HepG2 (cell line): ENCODE measurements around the gene COL25A1. TPM values are rescaled to one million over a fixed set of nuclear protein-coding genes. Genes with fewer than 3 reads are reported as not detected.

Experiments
- ATAC-seq: fragments of 200-7000 bp; cut with Tn5 transposase; 3 replicates; pipeline ENCODE4 v1.9.1; 2020; ENCODE audit warnings: mild to moderate bottlenecking, moderate library complexity
- BruUV-seq: library from RNA; stranded (reverse); fragments of 400-500 nt; replicated peaks from 2 replicates; lab custom pipeline; 2021; lab: Mats Ljungman, UMichigan
- CTCF ChIA-PET: fragments of 300-600 bp; formaldehyde crosslinking; extraction: SDS; loops from one replicate; lab custom pipeline; 2021; ENCODE audit warnings: low total read pairs, inconsistent platforms, low intra/inter-chr PET ratio; lab: Yijun Ruan, JAX
- POLR2A ChIA-PET: fragments of 350-600 bp; sonication (Branson Sonifier 250); formaldehyde crosslinking; loops from one replicate; lab custom pipeline; 2020; ENCODE audit warnings: antibody characterized with exemption, inconsistent platforms; lab: Yijun Ruan, JAX
- DNase-seq: peaks from one replicate; pipeline ENCODE4 v3.0.0-alpha.2; 2015; ENCODE audit warnings: low spot score
- FAIRE-seq: peaks from 3 replicates; lab custom pipeline; 2011; peaks lifted over from hg19 to GRCh38; lab: Jason Lieb, UNC
- H2AFZ ChIP-seq: one replicate; pipeline ENCODE4 v1.6.1; 2011; ENCODE audit warnings: low read length, inconsistent platforms
- H3K27ac ChIP-seq: fragments of 300-600 bp; 3 replicates; pipeline ENCODE4 v1.8.0; 2011; ENCODE audit warnings: mixed run types, mild to moderate bottlenecking, mixed read lengths, low read length, inconsistent platforms; ENCODE audit not compliant: insufficient read depth; ENCODE audit errors: extremely low read length
- H3K27me3 ChIP-seq, 2 experiments: fragments of 200-600 bp in 1 of 2; 2 replicates in 1 of 2; 3 replicates in 1 of 2; pipeline versions ENCODE4 v1.6.0 to v1.8.0; 2011; ENCODE audit warnings: low read length in 2 of 2, mild to moderate bottlenecking in 2 of 2, moderate library complexity in 2 of 2, inconsistent platforms in 1 of 2; ENCODE audit not compliant: insufficient read depth in 2 of 2, control insufficient read depth in 1 of 2
- H3K36me3 ChIP-seq, 2 experiments: fragments of 200-600 bp in 1 of 2; replicated peaks in 1 of 2; 2 replicates in 1 of 2; 3 replicates in 1 of 2; pipeline versions ENCODE4 v1.5.1 to v1.8.0; 2011; ENCODE audit warnings: low read length in 2 of 2, inconsistent platforms in 1 of 2; ENCODE audit not compliant: insufficient read depth in 2 of 2, control insufficient read depth in 1 of 2
- H3K4me1 ChIP-seq: 2 replicates; pipeline ENCODE4 v1.5.1; 2012; ENCODE audit warnings: low read length, inconsistent platforms; ENCODE audit not compliant: insufficient read depth
- H3K4me2 ChIP-seq: 2 replicates; pipeline ENCODE4 v1.6.0; 2011; ENCODE audit warnings: low read depth, low read length, inconsistent platforms
- H3K4me3 ChIP-seq, 3 experiments: fragments of 200-600 bp in 1 of 3; sonication (generic), shearing (Covaris generic) in 1 of 3; replicated peaks in 1 of 3; 2 replicates each; pipeline ENCODE4 v1.5.1; 2011 to 2016; ENCODE audit warnings: low read length in 3 of 3, inconsistent platforms in 2 of 3, low read depth in 2 of 3, mild to moderate bottlenecking in 2 of 3, control low read depth in 1 of 3, mixed read lengths in 1 of 3; ENCODE audit not compliant: insufficient read depth in 1 of 3
- H3K79me2 ChIP-seq: one replicate; pipeline ENCODE4 v1.6.1; 2011; ENCODE audit warnings: low read length, inconsistent platforms; ENCODE audit not compliant: insufficient read depth
- H3K9ac ChIP-seq: 2 replicates; pipeline ENCODE4 v1.6.0; 2011; ENCODE audit warnings: mild to moderate bottlenecking, low read depth, low read length, inconsistent platforms; ENCODE audit not compliant: insufficient read depth
- H3K9me3 ChIP-seq: 2 replicates; pipeline ENCODE4 v1.5.1; 2012; ENCODE audit warnings: mild to moderate bottlenecking, low read length
- H4K20me1 ChIP-seq: 2 replicates; pipeline ENCODE4 v1.6.0; 2011; ENCODE audit warnings: inconsistent platforms, mild to moderate bottlenecking, low read length, moderate library complexity; ENCODE audit not compliant: insufficient read depth
- ELF1 ChIP-seq: sonication (generic); formaldehyde crosslinking; IDR thresholded peaks from 2 replicates; pipeline ENCODE4 v1.4.0; 2020; ENCODE audit warnings: missing genetic modification reagents
- ESRRA ChIP-seq: sonication (generic); formaldehyde crosslinking; IDR thresholded peaks from 2 replicates; pipeline ENCODE4 v1.5.1; 2020; ENCODE audit warnings: mild to moderate bottlenecking, low read depth, missing genetic modification reagents
- NCOR1 ChIP-seq: fragments of 200-600 bp; sonication (generic); IDR thresholded peaks from 2 replicates; pipeline ENCODE4 v1.7.0; 2017; ENCODE audit warnings: antibody characterized with exemption, low read length, borderline replicate concordance
- ZNF605 ChIP-seq: sonication (generic); formaldehyde crosslinking; IDR thresholded peaks from 2 replicates; pipeline ENCODE4 v1.8.0; 2022; ENCODE audit warnings: mild to moderate bottlenecking, missing genetic modification reagents
- ZNF772 ChIP-seq: sonication (generic); formaldehyde crosslinking; IDR thresholded peaks from 2 replicates; pipeline ENCODE4 v1.5.0; 2020; ENCODE audit warnings: mild to moderate bottlenecking, missing genetic modification reagents
- WGBS: methylation state at CpG from one replicate; pipeline ENCODE4 v1.1.6; 2017; ENCODE audit warnings: low lambda C conversion rate; 5-methylcytosine and 5-hydroxymethylcytosine counted together
- in situ Hi-C: cut with HindIII; loops from 2 replicates; pipeline ENCODE4 v1.10.0; 2017; ENCODE audit warnings: low pct_unique_long_range_greater_than_20kb; ENCODE audit not compliant: extremely low pct_ligation_motif_present
- intact Hi-C: fragments of 100-400 bp; cut with micrococcal nuclease; formaldehyde crosslinking; loops from one replicate; pipeline ENCODE4 v1.10.0; 2022; ENCODE audit not compliant: unreplicated experiment
- polyA plus RNA-seq, 8 experiments: library from polyadenylated mRNA; depleted of rRNA in 3 of 8; stranded (reverse) in 7 of 8; unstranded in 1 of 8; fragments of >200 nt; fragmentation: Illumina TruSeq in 4 of 8; extraction: Trizol in 4 of 8; gene quantifications; 2 replicates each; pipeline versions ENCODE4 v1.2.1 to v1.2.3, GENCODE V29; 2011 to 2016; ENCODE audit warnings: low read depth in 4 of 8, missing spikeins in 1 of 8, mixed read lengths in 1 of 8; ENCODE audit not compliant: insufficient read depth in 1 of 8
- total RNA-seq, 5 experiments: library from RNA; depleted of rRNA; stranded (reverse); fragments of >200 nt; fragmentation: Illumina TruSeq; extraction: Trizol; gene quantifications; 2 replicates each; pipeline ENCODE4 v1.2.3, GENCODE V29; 2016; ENCODE audit warnings: low read depth in 1 of 5
- TF ChIP-seq, protein P1 (sequence below): sonication (generic); formaldehyde crosslinking; IDR thresholded peaks from 2 replicates; pipeline ENCODE4 v1.5.0; 2020; ENCODE audit warnings: mild to moderate bottlenecking, missing genetic modification reagents, borderline replicate concordance
- TF ChIP-seq, protein P2 (sequence below): sonication (generic); formaldehyde crosslinking; conservative IDR thresholded peaks from 2 replicates; pipeline ENCODE4 v1.4.0; 2020; ENCODE audit warnings: missing genetic modification reagents

COL25A1 gene
- total and polyA plus RNA-seq, 2 of the 13 experiments (the other 11 are each of a cell fraction or from before 2014, with no cell fraction given) = not detected

DNA sequence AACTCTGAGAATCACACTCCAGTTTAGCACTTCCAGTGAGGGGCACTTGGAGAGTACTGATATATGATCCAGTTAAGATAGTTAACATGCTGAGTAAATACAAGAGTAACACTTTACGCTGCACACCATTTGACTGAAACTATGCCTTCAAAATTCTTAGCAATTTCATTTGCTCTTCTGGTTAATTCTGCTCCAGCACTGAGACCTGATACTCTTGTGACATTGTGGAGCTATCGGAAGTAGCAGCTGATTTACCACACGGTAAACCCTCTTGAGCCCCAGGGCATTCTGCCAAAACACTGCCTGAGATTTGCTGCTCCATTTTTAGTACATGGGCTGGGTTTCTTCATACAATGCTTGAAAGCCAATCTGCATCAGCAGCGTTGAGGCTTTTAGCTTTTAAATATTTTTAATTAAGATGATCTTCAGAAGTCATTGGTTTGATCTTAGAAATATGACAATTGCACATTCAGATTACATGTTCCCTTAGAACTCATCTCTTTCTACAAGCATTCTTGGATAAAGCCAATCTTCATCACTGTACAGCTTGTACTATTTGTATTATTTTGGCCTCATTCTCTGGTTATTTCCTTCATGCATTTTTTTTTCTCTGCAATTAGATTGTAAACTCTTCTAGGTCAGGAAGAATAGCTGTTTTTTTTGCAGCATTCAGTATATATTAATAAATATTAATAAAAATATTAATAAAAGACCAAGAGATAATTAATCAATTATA, 471.8 kb downstream of the COL25A1 start:
- CTCF ChIA-PET = no interaction called here
- DNase-seq (no peak), FAIRE-seq (no peak), ATAC-seq (no peak)
- intact Hi-C loops = no loop called here
- Histone ChIP-seq H4K20me1 (no peaks in the 10 kb centered on the region), H3K9ac (no peak overlapping the region), H3K36me3 (no peaks in the 10 kb centered on the region), H3K4me3 (no peak overlapping the region), H3K4me2 (no peak overlapping the region), H3K27ac (no peak overlapping the region), H3K79me2 (no peaks in the 10 kb centered on the region), H3K27me3 (no peaks in the 10 kb centered on the region), H3K4me1 (no peaks in the 10 kb centered on the region), H3K9me3 (no peaks in the 10 kb centered on the region), H2AFZ (no peak overlapping the region)
- in situ Hi-C loops = loop anchor here (10.0 kb wide), 1 partner anchor 574 kb away; no protein-coding TSS in a partner anchor
- TF ChIP-seq ELF1 (CRISPR knock-in tag) (no peak), ESRRA (no peak), NCOR1 (no peak), ZNF605 (CRISPR knock-in tag) (no peak), ZNF772 (no peak)
- TF ChIP-seq, protein P1, sequence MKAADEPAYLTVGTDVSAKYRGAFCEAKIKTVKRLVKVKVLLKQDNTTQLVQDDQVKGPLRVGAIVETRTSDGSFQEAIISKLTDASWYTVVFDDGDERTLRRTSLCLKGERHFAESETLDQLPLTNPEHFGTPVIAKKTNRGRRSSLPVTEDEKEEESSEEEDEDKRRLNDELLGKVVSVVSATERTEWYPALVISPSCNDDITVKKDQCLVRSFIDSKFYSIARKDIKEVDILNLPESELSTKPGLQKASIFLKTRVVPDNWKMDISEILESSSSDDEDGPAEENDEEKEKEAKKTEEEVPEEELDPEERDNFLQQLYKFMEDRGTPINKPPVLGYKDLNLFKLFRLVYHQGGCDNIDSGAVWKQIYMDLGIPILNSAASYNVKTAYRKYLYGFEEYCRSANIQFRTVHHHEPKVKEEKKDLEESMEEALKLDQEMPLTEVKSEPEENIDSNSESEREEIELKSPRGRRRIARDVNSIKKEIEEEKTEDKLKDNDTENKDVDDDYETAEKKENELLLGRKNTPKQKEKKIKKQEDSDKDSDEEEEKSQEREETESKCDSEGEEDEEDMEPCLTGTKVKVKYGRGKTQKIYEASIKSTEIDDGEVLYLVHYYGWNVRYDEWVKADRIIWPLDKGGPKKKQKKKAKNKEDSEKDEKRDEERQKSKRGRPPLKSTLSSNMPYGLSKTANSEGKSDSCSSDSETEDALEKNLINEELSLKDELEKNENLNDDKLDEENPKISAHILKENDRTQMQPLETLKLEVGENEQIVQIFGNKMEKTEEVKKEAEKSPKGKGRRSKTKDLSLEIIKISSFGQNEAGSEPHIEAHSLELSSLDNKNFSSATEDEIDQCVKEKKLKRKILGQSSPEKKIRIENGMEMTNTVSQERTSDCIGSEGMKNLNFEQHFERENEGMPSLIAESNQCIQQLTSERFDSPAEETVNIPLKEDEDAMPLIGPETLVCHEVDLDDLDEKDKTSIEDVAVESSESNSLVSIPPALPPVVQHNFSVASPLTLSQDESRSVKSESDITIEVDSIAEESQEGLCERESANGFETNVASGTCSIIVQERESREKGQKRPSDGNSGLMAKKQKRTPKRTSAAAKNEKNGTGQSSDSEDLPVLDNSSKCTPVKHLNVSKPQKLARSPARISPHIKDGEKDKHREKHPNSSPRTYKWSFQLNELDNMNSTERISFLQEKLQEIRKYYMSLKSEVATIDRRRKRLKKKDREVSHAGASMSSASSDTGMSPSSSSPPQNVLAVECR (CRISPR knock-in tag) = no peak
- TF ChIP-seq, protein P2, sequence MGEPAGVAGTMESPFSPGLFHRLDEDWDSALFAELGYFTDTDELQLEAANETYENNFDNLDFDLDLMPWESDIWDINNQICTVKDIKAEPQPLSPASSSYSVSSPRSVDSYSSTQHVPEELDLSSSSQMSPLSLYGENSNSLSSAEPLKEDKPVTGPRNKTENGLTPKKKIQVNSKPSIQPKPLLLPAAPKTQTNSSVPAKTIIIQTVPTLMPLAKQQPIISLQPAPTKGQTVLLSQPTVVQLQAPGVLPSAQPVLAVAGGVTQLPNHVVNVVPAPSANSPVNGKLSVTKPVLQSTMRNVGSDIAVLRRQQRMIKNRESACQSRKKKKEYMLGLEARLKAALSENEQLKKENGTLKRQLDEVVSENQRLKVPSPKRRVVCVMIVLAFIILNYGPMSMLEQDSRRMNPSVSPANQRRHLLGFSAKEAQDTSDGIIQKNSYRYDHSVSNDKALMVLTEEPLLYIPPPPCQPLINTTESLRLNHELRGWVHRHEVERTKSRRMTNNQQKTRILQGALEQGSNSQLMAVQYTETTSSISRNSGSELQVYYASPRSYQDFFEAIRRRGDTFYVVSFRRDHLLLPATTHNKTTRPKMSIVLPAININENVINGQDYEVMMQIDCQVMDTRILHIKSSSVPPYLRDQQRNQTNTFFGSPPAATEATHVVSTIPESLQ = no peak
- BruUV-seq = no TSS peak
- POLR2A ChIA-PET = no interaction called here
- WGBS = 22% methylated on average over 4 of the region's 4 CpGs
